Endothelial cell of umbilical vein (primary cell): ENCODE measurements around the gene HHATL. TPM values are rescaled to one million over a fixed set of nuclear protein-coding genes. Genes with fewer than 3 reads are reported as not detected.

Source experiments
- BruUV-seq: library from RNA; stranded (reverse); fragments of 400-500 nt; replicated peaks from 2 replicates; lab custom pipeline; 2021; lab: Mats Ljungman, UMichigan
- CTCF ChIA-PET: fragments of 300-600, 350-600 bp; sonication (Branson Sonifier 250); formaldehyde crosslinking; loops from one replicate; lab custom pipeline; 2021; ENCODE audit warnings: antibody characterized with exemption, inconsistent platforms; lab: Charles Lee
- POLR2A ChIA-PET: fragments of 300-600, 350-600 bp; sonication (Branson Sonifier 250); formaldehyde crosslinking; loops from one replicate; lab custom pipeline; 2021; ENCODE audit warnings: antibody characterized with exemption, inconsistent platforms; lab: Charles Lee
- DNase-seq: peaks from one replicate; pipeline ENCODE4 v3.0.0-alpha.2; 2011; ENCODE audit warnings: low read depth, low spot score
- FAIRE-seq: peaks from 2 replicates; lab custom pipeline; 2011; peaks lifted over from hg19 to GRCh38; lab: Jason Lieb, UNC
- H2AFZ ChIP-seq: 2 replicates; pipeline ENCODE4 v1.6.0; 2012; ENCODE audit warnings: low read depth, low read length, control low read depth, inconsistent platforms
- H3K27ac ChIP-seq: 2 replicates; pipeline ENCODE4 v1.5.1; 2011; ENCODE audit warnings: low read depth, mild to moderate bottlenecking, control low read depth, low read length, moderate library complexity; ENCODE audit not compliant: insufficient read depth
- H3K27me3 ChIP-seq, 2 experiments: 2 replicates each; pipeline versions ENCODE4 v1.6.0 to v1.6.1; 2011; ENCODE audit warnings: low read length in 2 of 2, mixed read lengths in 1 of 2; ENCODE audit not compliant: control insufficient read depth in 2 of 2, insufficient read depth in 2 of 2
- H3K36me3 ChIP-seq, 2 experiments: 2 replicates in 1 of 2; 3 replicates in 1 of 2; pipeline ENCODE4 v1.5.1; 2011; ENCODE audit warnings: low read length in 2 of 2, mild to moderate bottlenecking in 1 of 2, moderate library complexity in 1 of 2; ENCODE audit not compliant: control insufficient read depth in 2 of 2, insufficient read depth in 2 of 2; ENCODE audit errors: extremely low read depth in 1 of 2
- H3K4me1 ChIP-seq: 3 replicates; pipeline ENCODE4 v1.5.1; 2011; ENCODE audit warnings: mild to moderate bottlenecking, low read length; ENCODE audit not compliant: control insufficient read depth, insufficient read depth; ENCODE audit errors: extremely low read depth
- H3K4me2 ChIP-seq: 2 replicates; pipeline ENCODE4 v1.6.1; 2011; ENCODE audit warnings: low read length, control low read depth, mixed read lengths; ENCODE audit not compliant: insufficient read depth
- H3K4me3 ChIP-seq, 3 experiments: fragments of 200-600 bp in 1 of 3; sonication (generic), shearing (Covaris generic) in 1 of 3; replicated peaks in 1 of 3; 2 replicates each; pipeline ENCODE4 v1.5.1; 2011 to 2016; ENCODE audit warnings: control low read depth in 3 of 3, low read length in 3 of 3, mild to moderate bottlenecking in 2 of 3, inconsistent platforms in 1 of 3, low read depth in 1 of 3, moderate library complexity in 1 of 3; ENCODE audit not compliant: insufficient read depth in 1 of 3
- H3K79me2 ChIP-seq: 2 replicates; pipeline ENCODE4 v1.6.0; 2012; ENCODE audit warnings: low read length, inconsistent platforms; ENCODE audit not compliant: control insufficient read depth, insufficient read depth
- H3K9ac ChIP-seq: replicated peaks from 2 replicates; pipeline ENCODE3; 2011; ENCODE audit warnings: low read length, control low read depth; ENCODE audit not compliant: insufficient read depth; ENCODE audit errors: extremely low read depth
- H3K9me1 ChIP-seq: replicated peaks from 3 replicates; pipeline ENCODE4 v1.6.0; 2011; ENCODE audit warnings: mild to moderate bottlenecking, low read length; ENCODE audit not compliant: control insufficient read depth, insufficient read depth; ENCODE audit errors: extremely low read depth
- H3K9me3 ChIP-seq: replicated peaks from 2 replicates; pipeline ENCODE4 v1.5.1; 2012; ENCODE audit warnings: low read length, inconsistent platforms; ENCODE audit not compliant: control insufficient read depth, insufficient read depth
- H4K20me1 ChIP-seq: replicated peaks from 2 replicates; pipeline ENCODE3; 2011; ENCODE audit warnings: mild to moderate bottlenecking, low read length; ENCODE audit not compliant: control insufficient read depth, insufficient read depth; ENCODE audit errors: extremely low read depth
- CTCF ChIP-seq, 2 donors: IDR thresholded peaks; 1 replicate in 1 of 2; 2 replicates in 1 of 2; pipeline ENCODE4 v1.5.1; 2011; ENCODE audit warnings: low read length in 2 of 2, mild to moderate bottlenecking in 2 of 2, moderate library complexity in 2 of 2, control low read depth in 1 of 2, inconsistent platforms in 1 of 2, low read depth in 1 of 2; ENCODE audit not compliant: insufficient read depth in 1 of 2; ENCODE audit errors: extremely low read depth in 1 of 2
- EZH2 ChIP-seq: IDR thresholded peaks from 2 replicates; pipeline ENCODE4 v1.6.1; 2012; ENCODE audit warnings: borderline replicate concordance, low read depth, mild to moderate bottlenecking, moderate library complexity, low read length, inconsistent platforms; ENCODE audit not compliant: severe bottlenecking
- FOS ChIP-seq: IDR thresholded peaks from 2 replicates; pipeline ENCODE4 v1.6.1; 2011; ENCODE audit warnings: mild to moderate bottlenecking, low read length, moderate library complexity, borderline replicate concordance; ENCODE audit not compliant: insufficient read depth
- GATA2 ChIP-seq: IDR thresholded peaks from 2 replicates; pipeline ENCODE4 v1.7.0; 2011; ENCODE audit warnings: low read depth, mild to moderate bottlenecking, moderate library complexity, mixed read lengths, low read length; ENCODE audit not compliant: insufficient read length, insufficient read depth
- JUN ChIP-seq: IDR thresholded peaks from 2 replicates; pipeline ENCODE4 v1.6.1; 2011; ENCODE audit warnings: borderline replicate concordance, low read depth; ENCODE audit not compliant: insufficient read length, insufficient read depth
- MAX ChIP-seq: IDR thresholded peaks from 2 replicates; pipeline ENCODE4 v1.6.1; 2011; ENCODE audit not compliant: insufficient read depth, insufficient read length
- MYC ChIP-seq: IDR thresholded peaks from one replicate; pipeline ENCODE4 v1.6.1; 2011; ENCODE audit warnings: mild to moderate bottlenecking, low read depth, low read length
- POLR2A ChIP-seq: IDR thresholded peaks from 2 replicates; pipeline ENCODE4 v1.6.1; 2012; ENCODE audit warnings: low read depth, mild to moderate bottlenecking, control low read depth, low read length
- POLR2AphosphoS5 ChIP-seq: IDR thresholded peaks from 2 replicates; pipeline ENCODE4 v1.6.1; 2012; ENCODE audit warnings: low read depth, mild to moderate bottlenecking, control low read depth, low read length, moderate library complexity; ENCODE audit not compliant: insufficient read depth
- dilution Hi-C: fragments of 300-500 bp; cut with MboI; formaldehyde crosslinking; loops from one replicate; pipeline ENCODE4 v1.15.0; 2019; ENCODE audit warnings: low sequenced_read_pairs; ENCODE audit not compliant: extremely low pct_ligation_motif_present
- intact Hi-C: fragments of 100-400 bp; cut with micrococcal nuclease; formaldehyde crosslinking; loops from one replicate; pipeline ENCODE4 v1.10.0; 2022
- polyA plus RNA-seq, 4 experiments: library from polyadenylated mRNA; depleted of rRNA in 3 of 4; stranded (reverse) in 3 of 4; unstranded in 1 of 4; fragments of >200 nt; gene quantifications; 2 replicates each; pipeline versions ENCODE4 v1.2.1 to v1.2.3, GENCODE V29; 2011 to 2012; ENCODE audit warnings: missing spikeins in 1 of 4
- total RNA-seq: library from RNA; stranded (reverse); gene quantifications from 2 replicates; pipeline ENCODE4 v1.2.3, GENCODE V29; 2021

Gene HHATL
- total and polyA plus RNA-seq, 2 donors (not counting 3 experiments of a cell fraction or from before 2014, with no cell fraction given): not detected

- H3K9ac ChIP-seq: peak overlapping the region; percentile 87
- no peaks in the 10 kb centered on the region for H3K9me3 ChIP-seq
- TF ChIP-seq EZH2: no peak
- TF ChIP-seq POLR2A: no peak
- peak in 1 of 2 donors; percentile 33 for TF ChIP-seq CTCF (IDR thresholded peaks at IDR 0.05; ENCODE audit: extremely low read depth in 1 of 2, insufficient read depth in 1 of 2, low read depth in 1 of 2, low read length in 2 of 2)
- no peak for TF ChIP-seq POLR2AphosphoS5
- no peak for TF ChIP-seq FOS
- no peak for TF ChIP-seq JUN
- TF ChIP-seq GATA2: no peak
- no peak for TF ChIP-seq MYC
- TF ChIP-seq MAX: peak; percentile 36
- H3K36me3 ChIP-seq: peaks cover 0 to 13% of the 10 kb centered on the region in 2 experiments
- ChIA-PET CTCF (interaction anchor here (0.7 to 0.8 kb wide), 2 partner anchors 11 to 90 kb away, joined by 3 read pairs; no protein-coding TSS in a partner anchor), POLR2A (interaction anchor here (0.7 kb wide), 1 partner anchor 64 kb away, joined by 12 read pairs; no protein-coding TSS in a partner anchor)
- TSS peak; percentile 10 for BruUV-seq
- H2AFZ ChIP-seq: peak overlapping the region; percentile 49
- FAIRE-seq (no peak), DNase-seq (peak; percentile 43)
- peaks cover 37% of the 10 kb centered on the region for H3K79me2 ChIP-seq
- peaks cover 36% of the 10 kb centered on the region for H3K4me1 ChIP-seq
- no peaks in the 10 kb centered on the region for H4K20me1 ChIP-seq
- peak overlapping the region; percentile 79 for H3K4me2 ChIP-seq
- no peaks in the 10 kb centered on the region for H3K9me1 ChIP-seq
- peak overlapping the region; percentile 74 for H3K27ac ChIP-seq
- intact Hi-C loops: loop anchor here (2.0 kb wide), 2 partner anchors 30 to 72 kb away; partner anchors contain the start of gene KLHL40
- peak overlapping the region; percentile 54 to 78 (median 77) for H3K4me3 ChIP-seq
- dilution Hi-C loops: no loop called here
- H3K27me3 ChIP-seq: no peaks in the 10 kb centered on the region
These were observed 48.0 kb downstream of the HHATL start for GRCh38 chr3:42654331-42655201.
